Superior temporal gyrus (tissue), 1 donor: ENCODE results near the gene COPZ2.
A peak's percentile ranks its signal among the peaks of the same experiment; 100 is the strongest.

Experiments used
- DNase-seq: peaks from one replicate; pipeline ENCODE4 v3.0.0-alpha.2; 2016; ENCODE audit errors: extremely low spot score

COPZ2 gene

GRCh38 chr17:47983492-47984223 lies 53.9 kb downstream of the COPZ2 start:
- no peak for DNase-seq

DNA sequence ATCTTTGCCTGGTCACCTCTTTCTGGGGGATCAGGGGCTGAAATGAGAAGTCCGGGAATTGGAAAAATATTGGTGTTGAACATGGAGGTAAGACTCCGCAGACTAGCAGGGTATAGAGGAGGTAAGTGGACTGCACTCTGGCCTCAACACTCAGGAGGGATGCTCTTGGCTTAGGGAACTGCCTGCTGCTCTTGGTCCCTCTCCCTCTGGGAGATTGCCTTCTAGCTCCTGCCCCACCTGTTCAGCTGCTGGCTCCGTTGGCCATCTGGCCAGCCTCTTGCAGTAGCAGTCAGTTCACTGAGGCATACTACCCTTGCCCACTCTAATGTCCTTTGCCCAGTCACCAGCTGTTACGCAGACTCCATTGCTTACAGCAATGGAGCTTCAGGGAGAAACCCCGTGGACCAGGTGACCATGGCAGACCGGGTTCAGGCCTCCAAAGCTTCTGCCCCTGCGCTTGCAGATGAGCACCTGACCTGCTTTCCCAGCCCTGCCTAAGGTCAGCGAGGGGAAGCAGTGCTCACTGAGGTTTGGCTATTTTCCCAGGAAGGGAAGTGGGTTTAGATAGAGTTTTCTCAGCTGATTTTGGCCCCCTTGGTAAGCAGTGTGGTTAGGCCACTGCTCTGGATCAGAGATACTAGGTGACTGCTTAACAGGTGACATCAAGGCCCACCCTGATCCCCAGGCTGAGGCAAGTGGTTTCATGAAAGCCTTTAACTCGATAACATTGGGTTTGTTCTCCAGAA lies 54.8 kb downstream of the COPZ2 start:
- no peak for DNase-seq

DNA sequence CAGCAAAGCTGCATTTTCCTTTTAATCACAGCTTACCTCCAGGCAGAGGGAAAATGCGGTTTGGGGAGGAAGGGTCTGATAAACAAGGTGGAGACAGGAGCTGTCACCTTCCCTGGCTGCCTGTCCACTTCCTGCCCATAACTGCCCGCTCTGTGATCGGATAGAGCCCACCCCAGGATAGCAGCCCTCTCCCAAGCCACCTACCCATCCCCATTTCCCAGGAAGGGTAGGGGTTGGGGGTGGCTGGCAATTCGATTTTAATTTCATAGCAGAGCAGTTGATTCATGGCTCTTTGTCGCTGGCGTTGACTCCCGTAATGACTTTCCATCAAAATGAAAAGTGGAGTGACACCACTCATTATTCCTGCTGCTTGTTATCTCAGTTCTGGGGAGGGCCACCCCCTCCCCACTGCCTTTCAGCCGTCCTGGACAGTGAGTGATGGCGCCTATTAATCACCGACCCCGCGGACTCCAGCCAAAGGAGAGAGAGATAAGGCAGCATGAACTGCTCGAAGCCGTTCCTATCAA lies 55.4 kb downstream of the COPZ2 start:
- no peak for DNase-seq

DNA sequence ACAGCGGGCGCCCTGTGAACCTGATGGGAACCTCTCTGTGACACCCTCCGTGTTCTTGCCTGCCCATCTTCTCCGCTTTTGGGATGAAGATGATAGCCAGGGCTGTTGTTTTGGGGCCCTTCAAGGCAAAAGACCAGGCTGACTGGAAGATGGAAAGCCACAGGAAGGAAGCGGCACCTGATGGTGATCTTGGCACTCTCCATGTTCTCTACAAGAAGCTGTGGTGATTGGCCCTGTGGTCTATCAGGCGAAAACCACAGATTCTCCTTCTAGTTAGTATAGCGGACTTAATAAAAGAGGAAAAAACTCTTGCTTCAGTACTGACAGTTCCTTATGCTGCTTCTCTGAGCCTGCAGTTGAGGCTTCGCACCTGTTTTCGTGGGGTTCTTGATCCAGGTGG lies 56.1 kb downstream of the COPZ2 start:
- DNase-seq = no peak

DNA sequence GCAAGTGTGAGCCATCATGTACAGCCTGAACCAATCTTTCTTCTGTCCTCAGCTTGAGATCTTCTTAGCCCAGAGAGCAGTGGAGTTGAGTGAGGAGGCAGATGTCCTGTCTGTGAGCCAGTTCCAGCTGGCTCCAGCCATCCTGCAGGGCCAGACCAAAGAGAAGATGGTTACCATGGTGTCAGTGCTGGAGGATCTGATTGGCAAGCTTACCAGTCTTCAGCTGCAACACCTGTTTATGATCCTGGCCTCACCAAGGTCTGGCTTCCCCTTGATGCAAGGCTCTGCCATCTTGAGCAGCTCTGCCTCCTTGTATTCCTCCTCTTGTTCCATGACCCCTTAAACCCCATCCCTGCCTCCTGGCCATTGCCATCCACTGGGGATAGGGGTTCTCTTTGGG lies 57.1 kb downstream of the COPZ2 start:
- no peak for DNase-seq

DNA sequence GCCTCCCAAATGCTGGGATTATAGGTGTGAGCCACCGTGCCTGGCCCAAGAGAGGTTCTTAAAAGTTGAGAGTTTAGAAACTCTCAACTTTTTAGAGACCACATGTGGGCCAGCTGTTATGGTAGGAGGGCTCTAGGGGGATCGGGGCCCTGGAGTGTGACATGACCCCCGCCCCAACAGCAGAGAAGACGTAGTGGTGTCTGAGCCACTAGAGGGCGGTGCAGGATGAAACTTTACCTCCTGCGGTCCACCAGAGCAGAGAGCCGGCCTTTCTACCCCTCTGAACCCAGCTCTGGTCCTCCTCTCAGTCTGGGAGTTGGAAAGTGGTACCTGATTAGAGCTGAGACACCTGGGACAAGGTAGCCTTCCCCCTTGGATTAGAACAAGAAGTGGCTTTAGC lies 59.3 kb downstream of the COPZ2 start:
- peak; percentile 69 for DNase-seq
